GM12865 (cell line): Measurements from ENCODE around the gene TMEM245.
"Not testable (repeated sequence)": the region's sequence is repeated elsewhere in the genome, so short reads cannot be mapped to it uniquely, and the experiment has no call there.

Experiments
- DNase-seq: peaks from one replicate; pipeline ENCODE4 v3.0.0; 2010; ENCODE audit warnings: low read depth
- H3K4me3 ChIP-seq: 2 replicates; pipeline ENCODE4 v1.5.1; 2011; ENCODE audit warnings: mild to moderate bottlenecking, low read depth, low read length, control low read depth
- CTCF ChIP-seq: IDR thresholded peaks from 2 replicates; pipeline ENCODE4 v1.5.1; 2011; ENCODE audit warnings: low read length, control low read depth, low read depth, inconsistent platforms; ENCODE audit not compliant: insufficient read depth; ENCODE audit errors: missing control alignments

The TMEM245 gene

GRCh38 chr9:109134167-109134578 lies 14.4 kb upstream of the TMEM245 start:
- H3K4me3 ChIP-seq, result no peak overlapping the region
- no peak for DNase-seq
- TF ChIP-seq CTCF, result no peak

GRCh38 chr9:109133533-109133932 lies 13.8 kb upstream of the TMEM245 start:
- no peak for TF ChIP-seq CTCF
- DNase-seq, result no peak
- H3K4me3 ChIP-seq, result no peak overlapping the region

- TF ChIP-seq CTCF, result no peak
- no peak overlapping the region for H3K4me3 ChIP-seq
- no peak for DNase-seq
Measured at GRCh38 chr9:109132567-109133021, 12.8 kb upstream of the TMEM245 start.

DNA sequence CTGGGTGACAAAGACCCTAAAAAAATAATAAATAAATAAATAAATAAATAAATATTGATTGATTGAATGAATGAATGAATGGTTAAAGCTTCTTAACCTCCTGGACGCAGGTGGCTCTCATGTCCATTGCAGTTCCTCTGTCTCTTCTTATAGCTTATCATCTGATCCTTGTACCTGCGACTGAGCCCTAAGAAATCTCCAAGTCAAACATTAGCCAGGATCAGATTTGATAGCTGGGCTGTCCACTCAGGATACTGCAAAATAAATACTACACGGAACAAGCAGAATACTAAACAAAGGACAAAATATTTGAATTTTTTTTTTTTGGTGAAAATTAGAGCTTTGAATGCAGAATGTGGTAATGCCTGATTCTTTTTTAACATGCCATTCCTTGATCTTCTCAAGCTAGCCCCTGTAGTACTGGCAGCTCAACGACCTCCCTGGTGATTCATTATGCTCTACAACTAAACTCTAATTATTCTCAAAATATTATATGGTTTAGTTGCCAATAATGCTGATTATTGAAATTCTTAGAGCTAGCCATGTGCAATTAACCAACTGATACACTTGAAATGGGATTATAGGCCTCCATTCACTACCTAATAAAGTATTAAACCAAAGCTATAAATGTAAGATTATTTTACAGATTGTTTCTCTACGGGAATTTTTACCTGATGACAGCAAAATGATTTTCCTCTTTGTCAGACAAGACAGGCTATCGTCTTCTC lies 9.9 kb upstream of the TMEM245 start:
- no peak for TF ChIP-seq CTCF
- no peak for DNase-seq
- H3K4me3 ChIP-seq, result no peak overlapping the region

- not testable (repeated sequence) for H3K4me3 ChIP-seq, DNase-seq
Measured at GRCh38 chr9:109126671-109127070, 6.9 kb upstream of the TMEM245 start.

GRCh38 chr9:109124121-109124520 lies 4.4 kb upstream of the TMEM245 start:
- no peak overlapping the region for H3K4me3 ChIP-seq
- no peak for TF ChIP-seq CTCF
- DNase-seq, result no peak

- 0 out of 2 replicates have a peak overlapping the region, but pooled peaks have one; percentile 11 for H3K4me3 ChIP-seq
- no peak for TF ChIP-seq CTCF
- peak; percentile 83 for DNase-seq
Measured at GRCh38 chr9:109122726-109123621, 3.2 kb upstream of the TMEM245 start.
